ENCODE data around the gene FAR1.

- no peak for TF ChIP-seq CTCF (IDR thresholded peaks at IDR 0.05)
- no peak for TF ChIP-seq GABPA (IDR thresholded peaks at IDR 0.05; ENCODE audit: low read depth)
- TF ChIP-seq MAX (IDR thresholded peaks at IDR 0.05; ENCODE audit: low read depth): no peak
- TF ChIP-seq POLR2AphosphoS5 (IDR thresholded peaks at IDR 0.05; ENCODE audit: low read depth, low read length): no peak
- no peak for TF ChIP-seq TAF1 (IDR thresholded peaks at IDR 0.05; ENCODE audit: borderline replicate concordance, low read depth, low read length)
- no peak for TF ChIP-seq YY1 (IDR thresholded peaks at IDR 0.05; ENCODE audit: low read depth)
- TF ChIP-seq RXRA (IDR thresholded peaks at IDR 0.05; ENCODE audit: borderline replicate concordance, low read depth): no peak
- TF ChIP-seq ZBTB33 (IDR thresholded peaks at IDR 0.05; ENCODE audit: borderline replicate concordance, low read depth): no peak
Measured at GRCh38 chr11:13721760-13722159, 53.3 kb downstream of the FAR1 start.

Data from SK-N-SH (cell line).